Stimulated activated CD8-positive, alpha-beta memory T cell treated with anti-CD3 and anti-CD28 coated beads, Interleukin-12 subunit alpha, Interleukin-12 subunit beta, amount 100 ng/mL, for 24 hours (primary cell): ENCODE results near the gene PPP2R5E.
"Not testable (repeated sequence)": the region's sequence is repeated elsewhere in the genome, so short reads cannot be mapped to it uniquely, and the experiment has no call there.

Source experiments
- DNase-seq: peaks from one replicate; pipeline ENCODE4 v3.0.0-alpha.2; 2020; ENCODE audit errors: extremely low read depth

Gene PPP2R5E

GRCh38 chr14:63383776-63384367 is 159.3 kb downstream of the PPP2R5E start:
- DNase-seq, result no peak

GRCh38 chr14:63378444-63378843 is 164.7 kb downstream of the PPP2R5E start:
- DNase-seq, result no peak

- no peak for DNase-seq
These were observed 167.4 kb downstream of the PPP2R5E start for GRCh38 chr14:63375769-63376168.

GRCh38 chr14:63371613-63372012 is 171.6 kb downstream of the PPP2R5E start:
- not testable (repeated sequence) for DNase-seq

GRCh38 chr14:63371033-63371432 is 172.1 kb downstream of the PPP2R5E start:
- DNase-seq, result no peak

- DNase-seq, result no peak
These were observed 175.3 kb downstream of the PPP2R5E start for GRCh38 chr14:63367742-63368364.

GRCh38 chr14:63362389-63362819 is 180.8 kb downstream of the PPP2R5E start:
- DNase-seq, result no peak

GRCh38 chr14:63361790-63362189 is 181.4 kb downstream of the PPP2R5E start:
- no peak for DNase-seq

- DNase-seq, result no peak
These were observed 185.3 kb downstream of the PPP2R5E start for GRCh38 chr14:63357841-63358240.

- no peak for DNase-seq
These were observed 197.4 kb downstream of the PPP2R5E start for GRCh38 chr14:63345826-63346225.

- DNase-seq, result no peak
These were observed 198.8 kb downstream of the PPP2R5E start for GRCh38 chr14:63344336-63344735.

GRCh38 chr14:63343878-63344277 is 199.3 kb downstream of the PPP2R5E start:
- no peak for DNase-seq

- no peak for DNase-seq
These were observed 200.8 kb downstream of the PPP2R5E start for GRCh38 chr14:63342371-63342770.

GRCh38 chr14:63328787-63329737 is 214.1 kb downstream of the PPP2R5E start:
- no peak for DNase-seq

GRCh38 chr14:63326840-63327239 is 216.3 kb downstream of the PPP2R5E start:
- no peak for DNase-seq

- no peak for DNase-seq
These were observed 220.1 kb downstream of the PPP2R5E start for GRCh38 chr14:63322897-63323573.

GRCh38 chr14:63322472-63322871 is 220.7 kb downstream of the PPP2R5E start:
- no peak for DNase-seq
